Loucy (cell line): ENCODE data around the gene GPBAR1.

ENCODE experiments used
- EZH2phosphoT487 ChIP-seq: fragments of 200-600 bp; IDR thresholded peaks from 2 replicates; pipeline ENCODE4 v1.6.1; 2018; ENCODE audit warnings: antibody characterized with exemption, mild to moderate bottlenecking, moderate library complexity, borderline replicate concordance
- TF ChIP-seq, protein P1 (sequence below): fragments of 200-600 bp; sonication (generic); conservative IDR thresholded peaks from 2 replicates; pipeline ENCODE4 v1.5.1; 2014; ENCODE audit warnings: mild to moderate bottlenecking, antibody characterized with exemption, low read length

DNA sequence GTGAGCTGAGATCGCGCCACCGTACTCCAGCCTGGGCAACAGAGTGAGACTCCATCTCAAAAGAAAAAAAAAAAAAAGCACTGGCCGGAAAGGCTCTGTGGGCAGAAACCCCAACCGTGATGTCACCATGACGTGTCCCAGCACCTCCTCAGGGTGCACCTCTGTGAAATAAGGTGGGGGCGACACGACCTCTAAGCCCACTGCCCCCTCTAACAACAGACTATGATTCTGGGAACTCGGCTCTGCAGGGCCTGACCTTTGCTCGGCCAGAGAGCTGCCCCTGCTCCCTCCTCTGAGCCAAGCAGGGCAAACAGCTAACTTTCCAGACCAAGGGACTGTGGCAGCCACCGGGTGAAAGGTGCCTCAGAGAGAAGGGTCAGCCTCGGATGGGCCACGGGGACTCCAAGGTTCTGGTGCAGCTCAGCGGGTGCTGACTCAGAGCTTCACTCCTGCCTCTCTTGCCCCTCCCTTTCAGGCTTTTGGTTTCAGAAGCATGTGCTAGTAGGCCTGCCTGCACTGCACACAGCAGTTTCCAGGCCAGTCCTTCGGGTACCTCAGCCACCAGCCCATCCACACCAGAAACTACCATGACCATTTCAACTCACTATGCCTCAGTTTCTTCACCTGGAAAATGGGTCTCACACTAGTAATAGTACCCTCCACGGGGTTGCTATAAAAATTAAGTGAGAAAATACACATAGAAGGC, 23.4 kb downstream of the GPBAR1 start:
- TF ChIP-seq, protein P1, sequence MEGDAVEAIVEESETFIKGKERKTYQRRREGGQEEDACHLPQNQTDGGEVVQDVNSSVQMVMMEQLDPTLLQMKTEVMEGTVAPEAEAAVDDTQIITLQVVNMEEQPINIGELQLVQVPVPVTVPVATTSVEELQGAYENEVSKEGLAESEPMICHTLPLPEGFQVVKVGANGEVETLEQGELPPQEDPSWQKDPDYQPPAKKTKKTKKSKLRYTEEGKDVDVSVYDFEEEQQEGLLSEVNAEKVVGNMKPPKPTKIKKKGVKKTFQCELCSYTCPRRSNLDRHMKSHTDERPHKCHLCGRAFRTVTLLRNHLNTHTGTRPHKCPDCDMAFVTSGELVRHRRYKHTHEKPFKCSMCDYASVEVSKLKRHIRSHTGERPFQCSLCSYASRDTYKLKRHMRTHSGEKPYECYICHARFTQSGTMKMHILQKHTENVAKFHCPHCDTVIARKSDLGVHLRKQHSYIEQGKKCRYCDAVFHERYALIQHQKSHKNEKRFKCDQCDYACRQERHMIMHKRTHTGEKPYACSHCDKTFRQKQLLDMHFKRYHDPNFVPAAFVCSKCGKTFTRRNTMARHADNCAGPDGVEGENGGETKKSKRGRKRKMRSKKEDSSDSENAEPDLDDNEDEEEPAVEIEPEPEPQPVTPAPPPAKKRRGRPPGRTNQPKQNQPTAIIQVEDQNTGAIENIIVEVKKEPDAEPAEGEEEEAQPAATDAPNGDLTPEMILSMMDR = no peak
- no peak for TF ChIP-seq EZH2phosphoT487
